Esophagus (tissue), 2 donors: ENCODE measurements around the gene INTS6. TPM values are rescaled to one million over a fixed set of nuclear protein-coding genes. Genes with fewer than 3 reads are reported as not detected.

Source experiments
- H3K27ac ChIP-seq, 2 donors: one replicate each; pipeline ENCODE4 v1.5.1; 2013; ENCODE audit warnings: low read depth in 2 of 2, mild to moderate bottlenecking in 2 of 2, inconsistent platforms in 1 of 2, low read length in 1 of 2, moderate library complexity in 1 of 2
- H3K27me3 ChIP-seq, 2 donors: one replicate each; pipeline ENCODE4 v1.6.1; 2013; ENCODE audit warnings: low read length in 2 of 2, control low read depth in 1 of 2, mild to moderate bottlenecking in 1 of 2; ENCODE audit not compliant: insufficient read depth in 2 of 2, control insufficient read depth in 1 of 2
- H3K36me3 ChIP-seq, 2 donors: one replicate each; pipeline ENCODE4 v1.6.1; 2013; ENCODE audit warnings: low read length in 1 of 2; ENCODE audit not compliant: control insufficient read depth in 2 of 2, insufficient read depth in 2 of 2
- H3K4me1 ChIP-seq, 2 donors: one replicate each; pipeline ENCODE4 v1.6.1; 2013; ENCODE audit warnings: low read length in 1 of 2; ENCODE audit not compliant: control insufficient read depth in 2 of 2, insufficient read depth in 2 of 2
- H3K4me3 ChIP-seq, 2 donors: one replicate each; pipeline ENCODE4 v1.5.1; 2013; ENCODE audit warnings: low read length in 2 of 2, mild to moderate bottlenecking in 2 of 2, low read depth in 1 of 2, moderate library complexity in 1 of 2
- H3K9me3 ChIP-seq, 2 donors: one replicate each; pipeline ENCODE4 v1.6.1; 2013; ENCODE audit warnings: mild to moderate bottlenecking in 2 of 2, low read depth in 1 of 2, low read length in 1 of 2, moderate library complexity in 1 of 2; ENCODE audit not compliant: control insufficient read depth in 2 of 2, insufficient read depth in 1 of 2
- WGBS, 2 donors: extraction: QIAGEN DNeasy Blood & Tissue Kit; methylation state at CpG; one replicate each; pipeline ENCODE4 v1.1.7; 2013; 5-methylcytosine and 5-hydroxymethylcytosine counted together
- polyA plus RNA-seq, 2 donors: library from polyadenylated mRNA; stranded (reverse); fragments of 200-250 nt; gene quantifications; one replicate each; pipeline ENCODE4 v1.2.3, GENCODE V29; 2013
- donor health status: healthy with polysubstance abuse.
- donor health status: Bipolar disorder and iron deficiency.

The INTS6 gene
- polyA plus RNA-seq, 2 donors: 9.6 to 11.5 TPM

- Histone ChIP-seq H3K36me3 (no peaks in the 10 kb centered on the region), H3K27ac (no peak overlapping the region), H3K4me3 (no peak overlapping the region), H3K27me3 (no peaks in the 10 kb centered on the region), H3K4me1 (no peaks in the 10 kb centered on the region), H3K9me3 (no peaks in the 10 kb centered on the region)
- WGBS, 2 donors: 45 to 55% methylated on average over 1 of the region's 1 CpG
Measured at GRCh38 chr13:51481656-51482055, 28.8 kb upstream of the INTS6 start.

DNA sequence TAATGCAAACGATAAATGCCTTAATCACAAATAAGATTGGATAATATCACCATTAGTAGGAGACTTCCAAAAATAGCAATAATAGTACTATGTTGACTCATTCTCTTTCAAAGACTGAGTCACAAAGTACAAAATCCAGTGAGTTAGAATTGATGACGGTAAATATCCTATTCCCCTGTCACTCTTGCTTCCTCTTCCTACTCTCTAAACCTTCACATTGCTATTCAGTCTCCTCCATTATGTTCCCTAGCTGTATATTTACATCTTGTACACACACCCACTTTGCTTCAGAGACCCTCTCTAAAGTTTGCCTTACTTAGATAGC, 26.3 kb upstream of the INTS6 start:
- no peaks in the 10 kb centered on the region for H3K4me1 ChIP-seq
- H3K27me3 ChIP-seq: no peaks in the 10 kb centered on the region
- WGBS, 2 donors: 21 to 32% methylated on average over 2 of the region's 2 CpGs
- H3K27ac ChIP-seq: no peak overlapping the region
- no peak overlapping the region for H3K4me3 ChIP-seq
- no peaks in the 10 kb centered on the region for H3K9me3 ChIP-seq
- H3K36me3 ChIP-seq: no peaks in the 10 kb centered on the region

GRCh38 chr13:51478418-51479198, 25.8 kb upstream of the INTS6 start:
- H3K36me3 ChIP-seq: no peaks in the 10 kb centered on the region
- no peaks in the 10 kb centered on the region for H3K27me3 ChIP-seq
- no peaks in the 10 kb centered on the region for H3K4me1 ChIP-seq
- WGBS, 2 donors: 68 to 75% methylated on average over 8 of the region's 8 CpGs
- H3K27ac ChIP-seq: no peak overlapping the region
- H3K9me3 ChIP-seq: no peaks in the 10 kb centered on the region
- H3K4me3 ChIP-seq: no peak overlapping the region

- Histone ChIP-seq H3K4me3 (no peak overlapping the region), H3K27ac (no peak overlapping the region), H3K36me3 (no peaks in the 10 kb centered on the region), H3K4me1 (no peaks in the 10 kb centered on the region), H3K9me3 (no peaks in the 10 kb centered on the region), H3K27me3 (no peaks in the 10 kb centered on the region)
- 63 to 78% methylated on average over 2 of the region's 2 CpGs for WGBS, 2 donors
Measured at GRCh38 chr13:51477653-51478324, 25.0 kb upstream of the INTS6 start.

DNA sequence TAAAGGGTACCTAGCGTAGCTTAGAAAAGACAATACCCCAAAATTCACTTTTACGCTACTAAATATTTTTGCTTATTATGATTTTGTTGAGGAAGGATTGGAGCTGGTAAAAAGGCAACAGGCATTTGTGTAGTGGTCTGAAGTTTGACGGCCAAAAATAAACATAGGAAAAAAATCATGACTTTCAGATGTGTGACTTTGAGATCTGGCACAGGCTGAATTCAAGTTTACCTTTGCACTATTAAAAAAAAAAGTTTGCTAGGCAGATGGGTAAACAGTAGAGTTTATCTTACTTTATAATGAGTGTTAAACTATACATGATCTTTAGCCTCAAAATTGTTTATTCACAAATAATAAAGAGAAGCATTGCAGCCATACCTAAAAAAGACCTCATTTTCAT, 24.3 kb upstream of the INTS6 start:
- 73 to 83% methylated on average over 3 of the region's 3 CpGs for WGBS, 2 donors
- Histone ChIP-seq H3K4me1 (no peaks in the 10 kb centered on the region), H3K27ac (no peak overlapping the region), H3K27me3 (no peaks in the 10 kb centered on the region), H3K9me3 (no peaks in the 10 kb centered on the region), H3K4me3 (no peak overlapping the region), H3K36me3 (no peaks in the 10 kb centered on the region)

DNA sequence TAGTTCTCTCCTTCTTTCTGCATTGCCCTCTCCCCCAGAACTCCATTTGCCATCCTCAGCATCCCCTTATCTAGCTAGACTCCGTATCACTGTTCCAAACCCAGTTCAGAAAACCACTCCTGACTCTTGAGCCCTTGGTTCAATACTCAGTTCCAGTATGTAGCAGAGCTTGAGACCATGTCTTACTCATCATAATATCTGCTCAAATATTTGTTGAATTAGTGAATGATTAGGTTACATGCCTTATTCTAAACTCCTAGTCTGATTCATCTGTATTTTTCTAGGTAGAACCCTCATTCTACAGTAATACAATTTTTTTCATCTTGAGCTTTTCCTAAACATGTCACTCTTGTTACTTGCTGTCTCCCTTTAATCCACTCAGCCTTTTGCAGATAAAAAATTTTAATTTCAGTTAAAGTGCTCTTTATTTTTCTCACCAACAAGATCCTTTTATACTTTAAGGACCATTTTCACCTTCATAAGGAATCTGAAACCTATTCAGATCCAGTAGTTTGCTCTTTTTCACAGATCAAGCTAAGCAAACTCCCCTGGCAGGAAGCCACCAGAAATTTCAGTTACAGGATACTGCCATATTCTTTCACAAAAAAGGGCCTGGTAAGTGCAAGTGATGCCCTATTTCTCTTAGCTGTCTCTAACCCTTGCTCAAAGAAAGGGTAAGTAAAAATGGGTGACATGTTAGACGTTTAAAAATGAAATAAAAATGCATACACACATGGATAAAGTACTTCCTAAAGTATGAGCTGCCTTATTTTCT, 23.1 kb upstream of the INTS6 start:
- no peaks in the 10 kb centered on the region for H3K36me3 ChIP-seq

DNA sequence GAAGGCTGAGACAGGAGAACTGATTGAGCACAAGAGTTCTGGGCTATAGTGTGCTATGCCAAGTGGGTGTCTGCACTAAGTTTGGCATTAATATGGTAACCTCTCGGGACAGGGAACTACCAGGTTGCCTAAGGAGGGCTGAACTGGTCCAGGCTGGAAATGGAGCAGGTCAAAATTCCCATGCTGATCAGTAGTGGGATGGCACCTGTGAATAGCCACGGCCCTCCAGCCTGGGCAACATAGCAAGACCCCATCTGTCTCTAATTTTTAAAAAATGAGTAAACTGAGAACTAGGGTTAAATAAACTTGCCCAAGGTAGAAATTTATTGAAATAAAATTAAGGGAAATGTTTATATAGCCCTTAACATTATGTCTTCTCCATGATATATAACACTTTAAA, 17.0 kb upstream of the INTS6 start:
- no peaks in the 10 kb centered on the region for H3K4me1 ChIP-seq
- H3K4me3 ChIP-seq: no peak overlapping the region
- no peaks in the 10 kb centered on the region for H3K36me3 ChIP-seq
- H3K27ac ChIP-seq: no peak overlapping the region
- H3K27me3 ChIP-seq: no peaks in the 10 kb centered on the region
- no peaks in the 10 kb centered on the region for H3K9me3 ChIP-seq
- 88 to 90% methylated on average over 2 of the region's 2 CpGs for WGBS, 2 donors

More for the DNA sequence above, 23.1 kb upstream of the INTS6 start:
- Histone ChIP-seq H3K27me3 (no peaks in the 10 kb centered on the region), H3K4me3 (no peak overlapping the region), H3K9me3 (no peaks in the 10 kb centered on the region), H3K27ac (no peak overlapping the region), H3K4me1 (no peaks in the 10 kb centered on the region)
- 66 to 76% methylated on average over 2 of the region's 2 CpGs for WGBS, 2 donors

- 92 to 95% methylated on average over 3 of the region's 3 CpGs for WGBS, 2 donors
- H3K9me3 ChIP-seq: no peaks in the 10 kb centered on the region
- no peak overlapping the region for H3K27ac ChIP-seq
Measured at GRCh38 chr13:51467730-51468129, 14.9 kb upstream of the INTS6 start.

GRCh38 chr13:51465124-51465523, 12.3 kb upstream of the INTS6 start:
- Histone ChIP-seq H3K36me3 (no peaks in the 10 kb centered on the region), H3K4me3 (no peak overlapping the region), H3K4me1 (no peaks in the 10 kb centered on the region), H3K27me3 (no peaks in the 10 kb centered on the region), H3K27ac (no peak overlapping the region), H3K9me3 (no peaks in the 10 kb centered on the region)

More at GRCh38 chr13:51467730-51468129, 14.9 kb upstream of the INTS6 start:
- H3K4me3 ChIP-seq: no peak overlapping the region
- no peaks in the 10 kb centered on the region for H3K27me3 ChIP-seq
- no peaks in the 10 kb centered on the region for H3K4me1 ChIP-seq
- no peaks in the 10 kb centered on the region for H3K36me3 ChIP-seq
